ENCODE results near the gene PDXK.

PDXK gene

DNA sequence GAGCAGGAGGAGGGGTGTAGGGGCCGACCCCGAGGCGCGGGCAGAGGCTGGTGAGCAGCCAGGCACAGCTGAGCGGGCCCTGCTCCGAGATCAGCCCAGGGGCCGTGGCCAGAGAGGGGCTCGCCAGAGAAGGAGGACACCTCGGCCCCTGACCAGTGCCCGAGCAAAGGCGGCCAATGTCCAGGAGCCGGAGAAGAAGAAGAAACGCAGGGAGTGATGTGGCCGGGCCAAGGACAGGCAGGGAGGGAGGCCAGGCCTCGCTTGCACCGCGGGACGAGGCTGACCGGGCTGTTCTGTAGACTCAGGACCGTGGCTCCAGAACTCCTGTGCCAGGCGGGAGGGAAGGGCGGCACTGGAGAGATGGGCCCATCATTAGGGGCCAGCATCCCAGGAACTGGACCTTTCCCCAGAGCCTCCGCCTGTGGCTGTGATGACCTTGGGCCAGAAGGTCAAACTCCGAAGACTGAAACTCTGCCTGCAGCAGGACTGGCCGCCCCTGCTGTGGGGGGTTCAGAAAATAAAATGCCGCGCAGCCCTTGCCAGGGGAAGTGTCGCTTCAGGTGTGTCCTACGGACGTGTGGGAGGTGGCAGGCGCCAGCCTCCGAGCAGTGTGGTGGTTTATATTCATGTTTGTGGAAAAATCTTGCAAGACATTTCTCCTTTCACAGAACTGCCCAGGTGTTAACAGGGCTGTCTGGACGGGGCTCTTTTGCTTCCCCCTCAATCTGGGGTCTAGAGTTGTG lies 84.8 kb downstream of the PDXK start:
- WGBS (ENCODE audit: extremely low coverage, insufficient coverage, insufficient read length), result no CpG with 5 or more reads among the region's 33 CpGs
- no peak overlapping the region for H2AFZ ChIP-seq (ENCODE audit: insufficient read depth, low read length, poor library complexity)
- peaks cover 64 to 69% of the 10 kb centered on the region in 2 experiments for H3K36me3 ChIP-seq (ENCODE audit: control insufficient read depth in 1 of 2, insufficient read depth in 2 of 2, low read length in 2 of 2)
- H3K4ac ChIP-seq (ENCODE audit: low read depth, low read length), result no peak overlapping the region
- H2BK5ac ChIP-seq (ENCODE audit: low read depth, low read length, poor library complexity), result no peak overlapping the region
- no peak overlapping the region for H3K9ac ChIP-seq (ENCODE audit: low read length)
- no peak overlapping the region for H2BK120ac ChIP-seq (ENCODE audit: insufficient read depth, low read length, poor library complexity)
- H3K18ac ChIP-seq (ENCODE audit: low read length), result no peak overlapping the region
- no peak overlapping the region for H3K4me3 ChIP-seq (ENCODE audit: low read depth, low read length)
- H3K27me3 ChIP-seq (ENCODE audit: insufficient read depth, low read length), result no peaks in the 10 kb centered on the region
- H4K8ac ChIP-seq (ENCODE audit: low read depth, low read length), result no peak overlapping the region
- no peak overlapping the region for H3K27ac ChIP-seq (ENCODE audit: low read depth, low read length)
- H4K12ac ChIP-seq (ENCODE audit: low read depth, low read length), result no peak overlapping the region
- H2AK5ac ChIP-seq (ENCODE audit: low read length), result no peak overlapping the region
- DNase-seq, result no peak
- H3K14ac ChIP-seq (ENCODE audit: low read length), result no peak overlapping the region
- no peaks in the 10 kb centered on the region for H3K4me1 ChIP-seq (ENCODE audit: control insufficient read depth in 1 of 2, insufficient read depth in 2 of 2, low read length in 2 of 2)
- no peak overlapping the region for H3K23ac ChIP-seq (ENCODE audit: low read length)
- H3K79me1 ChIP-seq (ENCODE audit: low read length), result no peaks in the 10 kb centered on the region
- no peak overlapping the region for H2BK12ac ChIP-seq (ENCODE audit: low read length)
- H3K9me3 ChIP-seq (ENCODE audit: insufficient read depth, low read depth, low read length), result peaks cover 2% of the 10 kb centered on the region
- H3K4me2 ChIP-seq (ENCODE audit: low read length), result no peak overlapping the region
- no peak overlapping the region for H4K91ac ChIP-seq (ENCODE audit: low read depth, low read length)
- H3K79me2 ChIP-seq (ENCODE audit: control insufficient read depth, insufficient read depth, low read length, poor library complexity), result no peaks in the 10 kb centered on the region

DNA sequence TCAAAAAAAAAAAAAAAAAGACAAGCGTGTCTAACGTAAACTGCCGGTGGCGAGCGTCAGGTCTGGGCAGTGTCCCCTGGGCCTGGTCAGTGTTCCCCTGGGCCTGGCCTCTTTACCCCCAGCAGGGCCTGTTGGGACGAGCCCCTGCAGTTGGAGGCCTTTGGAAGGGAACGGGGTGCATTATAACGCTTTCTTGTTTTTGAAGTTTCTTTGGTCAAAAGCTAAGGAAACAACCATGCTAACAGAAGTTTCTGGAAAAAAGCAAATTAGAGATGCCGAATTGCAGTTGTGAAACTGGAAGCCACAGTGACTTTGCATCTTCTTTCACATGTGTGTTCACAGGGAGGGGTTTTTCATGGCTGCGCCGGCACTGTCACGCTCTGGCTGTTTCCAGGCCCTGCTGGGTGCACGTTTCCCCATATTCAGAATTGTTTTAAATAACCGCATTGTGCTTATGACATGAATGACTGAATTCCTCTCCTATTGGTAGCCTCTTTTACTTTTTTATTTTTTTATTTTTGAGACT lies 86.4 kb downstream of the PDXK start:
- H3K79me2 ChIP-seq (ENCODE audit: control insufficient read depth, insufficient read depth, low read length, poor library complexity), result no peaks in the 10 kb centered on the region
- no peak overlapping the region for H3K27ac ChIP-seq (ENCODE audit: low read depth, low read length)
- no peak for DNase-seq
- no peaks in the 10 kb centered on the region for H3K79me1 ChIP-seq (ENCODE audit: low read length)
- no peak overlapping the region for H3K18ac ChIP-seq (ENCODE audit: low read length)
- H2BK12ac ChIP-seq (ENCODE audit: low read length), result no peak overlapping the region
- H3K27me3 ChIP-seq (ENCODE audit: insufficient read depth, low read length), result no peaks in the 10 kb centered on the region
- no peak overlapping the region for H3K4me3 ChIP-seq (ENCODE audit: low read depth, low read length)
- no CpG with 5 or more reads among the region's 14 CpGs for WGBS (ENCODE audit: extremely low coverage, insufficient coverage, insufficient read length)
- H2AFZ ChIP-seq (ENCODE audit: insufficient read depth, low read length, poor library complexity), result no peak overlapping the region
- peaks cover 49 to 54% of the 10 kb centered on the region in 2 experiments for H3K36me3 ChIP-seq (ENCODE audit: control insufficient read depth in 1 of 2, insufficient read depth in 2 of 2, low read length in 2 of 2)
- H4K91ac ChIP-seq (ENCODE audit: low read depth, low read length), result no peak overlapping the region
- no peak overlapping the region for H3K4me2 ChIP-seq (ENCODE audit: low read length)
- no peak overlapping the region for H4K8ac ChIP-seq (ENCODE audit: low read depth, low read length)
- H2AK5ac ChIP-seq (ENCODE audit: low read length), result no peak overlapping the region
- H4K12ac ChIP-seq (ENCODE audit: low read depth, low read length), result no peak overlapping the region
- no peak overlapping the region for H2BK5ac ChIP-seq (ENCODE audit: low read depth, low read length, poor library complexity)
- H3K9ac ChIP-seq (ENCODE audit: low read length), result no peak overlapping the region
- no peak overlapping the region for H2BK120ac ChIP-seq (ENCODE audit: insufficient read depth, low read length, poor library complexity)
- no peak overlapping the region for H3K4ac ChIP-seq (ENCODE audit: low read depth, low read length)
- peaks cover 2% of the 10 kb centered on the region for H3K9me3 ChIP-seq (ENCODE audit: insufficient read depth, low read depth, low read length)
- H3K14ac ChIP-seq (ENCODE audit: low read length), result no peak overlapping the region
- no peak overlapping the region for H3K23ac ChIP-seq (ENCODE audit: low read length)
- H3K4me1 ChIP-seq (ENCODE audit: control insufficient read depth in 1 of 2, insufficient read depth in 2 of 2, low read length in 2 of 2), result no peaks in the 10 kb centered on the region

DNA sequence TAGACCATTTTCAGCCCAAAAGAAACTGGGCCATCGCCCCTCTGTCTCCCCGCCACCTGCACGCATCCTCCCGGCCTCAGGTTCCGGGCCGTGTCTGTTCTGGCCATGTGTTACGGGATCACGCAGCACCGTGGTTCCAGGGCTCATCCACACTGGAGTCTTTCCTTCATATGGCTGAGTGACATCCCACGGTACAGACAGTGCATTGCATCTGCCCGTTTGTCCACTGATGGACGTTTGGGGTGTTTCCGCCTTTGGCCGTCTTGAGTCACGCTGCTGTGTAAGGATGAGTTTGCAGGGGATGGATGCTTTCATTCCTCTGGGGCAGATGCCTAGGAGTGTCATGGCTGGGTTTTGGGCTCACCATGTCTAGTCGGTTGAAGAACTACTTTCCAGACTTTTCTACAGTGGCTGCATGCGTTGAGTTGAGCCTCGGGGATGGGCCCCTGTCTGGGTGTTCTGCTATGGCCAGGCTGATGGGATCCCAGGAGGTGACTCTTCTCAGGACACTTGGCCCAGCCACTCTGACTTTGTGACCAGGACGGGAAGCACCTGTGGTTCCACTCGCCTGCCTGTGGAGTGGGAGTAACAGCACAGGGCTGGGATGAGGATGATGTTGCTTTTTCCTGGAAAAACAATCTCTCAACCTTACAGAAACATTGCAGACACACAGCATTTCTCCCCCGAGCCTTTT lies 87.2 kb downstream of the PDXK start:
- H2BK120ac ChIP-seq (ENCODE audit: insufficient read depth, low read length, poor library complexity), result no peak overlapping the region
- no CpG with 5 or more reads among the region's 21 CpGs for WGBS (ENCODE audit: extremely low coverage, insufficient coverage, insufficient read length)

DNA sequence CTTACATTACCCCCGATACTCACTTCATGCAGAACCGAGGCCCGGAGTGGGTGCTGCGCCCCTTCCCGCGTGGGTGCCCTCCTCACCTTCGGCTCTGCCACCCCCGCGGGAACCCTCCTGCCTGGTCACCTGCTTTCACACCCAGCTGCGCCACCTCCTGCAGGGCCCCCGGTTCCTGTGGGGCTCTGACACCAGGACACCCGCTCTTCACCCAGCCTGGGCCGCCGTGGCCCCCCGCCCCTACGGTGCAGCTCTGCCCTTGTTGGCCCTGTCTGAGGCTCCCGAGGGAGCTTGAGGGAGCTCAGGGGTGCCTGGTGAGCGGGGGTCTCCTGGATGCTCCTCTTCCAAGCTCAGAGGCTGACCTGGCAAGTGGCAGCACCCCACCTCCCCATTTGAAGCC lies 89.4 kb downstream of the PDXK start:
- no peak overlapping the region for H2BK120ac ChIP-seq (ENCODE audit: insufficient read depth, low read length, poor library complexity)
- H3K4ac ChIP-seq (ENCODE audit: low read depth, low read length), result no peak overlapping the region
- peaks cover 0 to 3% of the 10 kb centered on the region in 2 experiments for H3K4me1 ChIP-seq (ENCODE audit: control insufficient read depth in 1 of 2, insufficient read depth in 2 of 2, low read length in 2 of 2)
- H3K27ac ChIP-seq (ENCODE audit: low read depth, low read length), result no peak overlapping the region
- no peak overlapping the region for H2BK5ac ChIP-seq (ENCODE audit: low read depth, low read length, poor library complexity)
- peaks cover 18 to 24% of the 10 kb centered on the region in 2 experiments for H3K36me3 ChIP-seq (ENCODE audit: control insufficient read depth in 1 of 2, insufficient read depth in 2 of 2, low read length in 2 of 2)
- no peak overlapping the region for H3K18ac ChIP-seq (ENCODE audit: low read length)
- H4K12ac ChIP-seq (ENCODE audit: low read depth, low read length), result no peak overlapping the region
- H3K27me3 ChIP-seq (ENCODE audit: insufficient read depth, low read length), result no peaks in the 10 kb centered on the region
- no peaks in the 10 kb centered on the region for H3K9me3 ChIP-seq (ENCODE audit: insufficient read depth, low read depth, low read length)
- no peak overlapping the region for H3K9ac ChIP-seq (ENCODE audit: low read length)
- no peak overlapping the region for H3K4me2 ChIP-seq (ENCODE audit: low read length)
- no peak for DNase-seq
- no peak overlapping the region for H4K91ac ChIP-seq (ENCODE audit: low read depth, low read length)
- H3K14ac ChIP-seq (ENCODE audit: low read length), result no peak overlapping the region
- H3K23ac ChIP-seq (ENCODE audit: low read length), result no peak overlapping the region
- no CpG with 5 or more reads among the region's 18 CpGs for WGBS (ENCODE audit: extremely low coverage, insufficient coverage, insufficient read length)
- no peak overlapping the region for H3K4me3 ChIP-seq (ENCODE audit: low read depth, low read length)
- H2BK12ac ChIP-seq (ENCODE audit: low read length), result no peak overlapping the region
- no peak overlapping the region for H2AK5ac ChIP-seq (ENCODE audit: low read length)
- H3K79me1 ChIP-seq (ENCODE audit: low read length), result no peaks in the 10 kb centered on the region
- no peak overlapping the region for H4K8ac ChIP-seq (ENCODE audit: low read depth, low read length)
- H3K79me2 ChIP-seq (ENCODE audit: control insufficient read depth, insufficient read depth, low read length, poor library complexity), result no peaks in the 10 kb centered on the region
- no peak overlapping the region for H2AFZ ChIP-seq (ENCODE audit: insufficient read depth, low read length, poor library complexity)

More for the DNA sequence above, 87.2 kb downstream of the PDXK start:
- Histone ChIP-seq H3K18ac (ENCODE audit: low read length) (no peak overlapping the region), H2BK5ac (ENCODE audit: low read depth, low read length, poor library complexity) (no peak overlapping the region), H2AK5ac (ENCODE audit: low read length) (no peak overlapping the region), H3K4ac (ENCODE audit: low read depth, low read length) (no peak overlapping the region), H3K4me1 (ENCODE audit: control insufficient read depth in 1 of 2, insufficient read depth in 2 of 2, low read length in 2 of 2) (peaks cover 0 to 3% of the 10 kb centered on the region in 2 experiments), H2BK12ac (ENCODE audit: low read length) (no peak overlapping the region), H2AFZ (ENCODE audit: insufficient read depth, low read length, poor library complexity) (no peak overlapping the region), H3K79me2 (ENCODE audit: control insufficient read depth, insufficient read depth, low read length, poor library complexity) (no peaks in the 10 kb centered on the region), H4K8ac (ENCODE audit: low read depth, low read length) (no peak overlapping the region), H3K9me3 (ENCODE audit: insufficient read depth, low read depth, low read length) (peaks cover 2% of the 10 kb centered on the region), H4K91ac (ENCODE audit: low read depth, low read length) (no peak overlapping the region), H3K36me3 (ENCODE audit: control insufficient read depth in 1 of 2, insufficient read depth in 2 of 2, low read length in 2 of 2) (peaks cover 40 to 46% of the 10 kb centered on the region in 2 experiments), H3K27ac (ENCODE audit: low read depth, low read length) (no peak overlapping the region), H3K27me3 (ENCODE audit: insufficient read depth, low read length) (no peaks in the 10 kb centered on the region), H3K4me2 (ENCODE audit: low read length) (no peak overlapping the region), H3K14ac (ENCODE audit: low read length) (no peak overlapping the region), H3K79me1 (ENCODE audit: low read length) (no peaks in the 10 kb centered on the region), H3K23ac (ENCODE audit: low read length) (no peak overlapping the region), H3K4me3 (ENCODE audit: low read depth, low read length) (no peak overlapping the region), H4K12ac (ENCODE audit: low read depth, low read length) (no peak overlapping the region), H3K9ac (ENCODE audit: low read length) (no peak overlapping the region)
- no peak for DNase-seq
